Muscle of arm (tissue), 12 donors: Measurements from ENCODE around the gene EEF1AKMT3. TPM values are rescaled to one million over a fixed set of nuclear protein-coding genes. Genes with fewer than 3 reads are reported as not detected.
"Not testable (repeated sequence)": the region's sequence is repeated elsewhere in the genome, so short reads cannot be mapped to it uniquely, and the experiment has no call there.

Source experiments
- DNase-seq: peaks from one replicate; pipeline ENCODE4 v3.0.0-alpha.2; 2013
- polyA plus RNA-seq, 12 donors: library from polyadenylated mRNA; unstranded; fragments of 120-200 nt; gene quantifications; one replicate each; pipeline ENCODE4 v1.2.1, GENCODE V29; 2013; ENCODE audit not compliant: insufficient read length in 12 of 12

The EEF1AKMT3 gene
- polyA plus RNA-seq, 12 donors = 5.5 to 13.3 (median 7.6) TPM; not detected in 1

- no peak for DNase-seq
Measured at GRCh38 chr12:57816001-57816854, 43.8 kb downstream of the EEF1AKMT3 start.

- no peak for DNase-seq
Measured at GRCh38 chr12:57816855-57817151, 44.4 kb downstream of the EEF1AKMT3 start.

DNA sequence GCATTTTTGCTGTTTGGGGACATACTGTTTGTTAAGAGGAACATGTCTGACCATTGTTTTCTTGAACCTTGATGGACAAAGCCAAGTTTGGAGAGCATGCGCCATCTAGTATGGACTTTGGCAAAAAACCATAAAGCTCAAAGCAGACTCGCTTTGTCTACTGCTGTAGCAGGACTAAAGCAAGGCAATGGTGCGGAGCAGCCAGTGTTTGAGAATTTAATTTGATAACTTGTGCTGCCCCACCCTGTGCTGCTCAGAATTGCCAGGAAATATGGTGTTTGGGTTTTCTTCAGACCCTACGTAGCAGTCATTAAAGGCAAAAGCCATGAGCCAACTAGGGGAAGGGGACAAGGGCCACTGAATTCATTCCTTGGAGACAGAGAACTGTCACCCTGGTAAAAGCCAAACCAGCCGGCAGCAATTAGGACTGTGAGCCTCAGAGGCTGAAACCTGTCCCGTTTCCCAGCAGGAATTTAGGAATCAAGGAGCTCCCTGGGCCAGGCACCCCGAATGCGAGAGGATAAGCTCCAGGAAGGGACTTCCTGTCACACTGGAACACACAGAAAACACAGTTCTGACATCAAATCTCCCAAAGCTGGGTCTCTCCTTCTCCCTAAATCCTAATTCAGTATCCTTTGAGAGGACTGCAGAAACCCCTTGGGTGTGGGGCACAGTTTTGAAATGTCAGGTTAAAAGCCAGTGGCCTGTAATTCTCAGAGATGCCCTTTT is 45.0 kb downstream of the EEF1AKMT3 start:
- no peak for DNase-seq

DNA sequence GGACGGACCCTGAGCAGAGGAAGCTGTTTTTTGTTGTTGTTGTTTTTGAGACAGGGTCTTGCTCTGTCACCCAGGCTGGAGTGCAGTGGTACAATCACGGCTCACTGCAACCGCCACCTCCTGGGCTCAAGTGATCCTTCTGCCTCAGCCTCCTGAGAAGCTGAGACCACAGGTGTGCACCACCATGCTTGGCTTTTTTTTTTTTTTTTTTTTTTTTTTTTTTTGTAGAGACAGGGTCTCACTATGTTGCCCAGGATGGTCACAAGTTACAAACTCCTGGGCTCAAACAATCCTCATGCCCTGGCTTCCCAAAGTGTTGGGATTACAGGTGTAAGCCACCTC is 45.5 kb downstream of the EEF1AKMT3 start:
- not testable (repeated sequence) for DNase-seq

- not testable (repeated sequence) for DNase-seq
Measured at GRCh38 chr12:57820119-57820518, 47.7 kb downstream of the EEF1AKMT3 start.

- not testable (repeated sequence) for DNase-seq
Measured at GRCh38 chr12:57821015-57821414, 48.6 kb downstream of the EEF1AKMT3 start.

- DNase-seq = no peak
Measured at GRCh38 chr12:57821474-57822214, 49.2 kb downstream of the EEF1AKMT3 start.

DNA sequence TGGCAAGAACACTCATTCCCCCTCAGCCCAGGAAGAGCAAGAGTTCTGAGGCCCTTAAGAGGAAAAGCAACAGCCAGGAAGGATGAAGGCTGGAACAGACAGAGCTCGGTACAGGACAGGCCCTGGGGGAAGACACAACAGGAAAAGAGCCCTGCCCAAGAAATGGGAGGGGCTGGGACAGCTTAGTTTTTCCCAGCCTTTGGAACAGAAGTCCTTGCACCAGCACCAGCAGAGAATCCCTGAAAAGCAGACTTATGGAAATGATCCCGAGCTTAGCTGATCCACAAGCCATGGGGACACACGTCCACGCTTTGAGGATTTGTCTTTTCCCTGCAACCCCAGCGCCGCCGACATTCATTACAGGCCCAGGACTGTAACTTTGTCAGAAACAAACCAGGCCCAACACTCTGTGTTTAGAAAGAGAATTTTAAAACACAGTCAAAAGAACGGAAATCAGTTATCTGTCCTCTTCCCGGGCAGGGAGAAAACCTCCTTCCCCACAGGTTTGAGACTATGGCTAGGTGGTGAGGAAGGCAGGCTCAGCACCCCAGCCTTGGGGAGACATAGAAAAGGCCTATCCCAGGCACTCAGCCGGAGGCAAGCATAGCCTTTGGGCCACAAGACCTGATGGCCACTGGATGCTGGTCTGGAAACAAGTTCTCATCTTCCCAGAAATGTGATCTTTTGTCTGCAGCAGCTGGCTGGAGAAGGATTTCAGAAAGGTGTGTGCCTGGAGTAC is 50.1 kb downstream of the EEF1AKMT3 start:
- DNase-seq = no peak

DNA sequence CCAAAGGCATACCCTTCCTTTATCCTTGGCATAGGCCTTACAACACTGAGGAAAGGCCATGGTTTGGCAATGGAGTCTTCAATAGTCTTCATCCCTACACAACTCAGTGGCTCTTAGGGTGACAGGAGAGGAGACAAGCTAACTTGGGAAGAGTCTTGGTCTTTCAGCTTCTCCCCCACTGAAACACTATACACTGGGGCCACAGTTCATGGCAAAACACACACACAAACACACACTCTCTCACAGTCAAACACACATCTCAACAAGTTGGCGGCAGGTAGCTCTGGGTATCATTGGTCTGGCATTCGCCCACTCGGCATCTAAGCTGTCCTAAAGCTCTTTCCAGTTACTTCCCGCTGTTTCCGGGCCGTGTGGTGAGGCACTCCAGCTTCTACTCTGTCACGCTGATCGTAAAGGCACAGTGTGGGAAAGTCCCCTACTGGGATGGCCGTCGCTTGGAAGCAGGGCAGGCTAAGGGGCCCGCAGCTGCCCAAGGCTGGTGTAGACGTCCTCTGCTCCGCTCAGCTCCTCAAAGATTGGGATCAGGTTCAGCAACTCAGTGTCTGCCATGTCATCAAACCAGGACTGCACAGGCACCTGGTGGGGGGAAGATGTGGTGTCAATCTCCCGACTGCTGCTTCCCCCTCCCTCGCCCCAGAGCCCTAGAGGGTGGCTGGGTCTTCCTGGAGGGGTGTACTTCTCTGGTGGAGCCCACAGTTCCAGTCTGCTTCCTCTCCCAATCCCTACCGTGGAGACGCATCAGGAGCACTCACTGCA is 50.9 kb downstream of the EEF1AKMT3 start:
- DNase-seq = no peak

DNA sequence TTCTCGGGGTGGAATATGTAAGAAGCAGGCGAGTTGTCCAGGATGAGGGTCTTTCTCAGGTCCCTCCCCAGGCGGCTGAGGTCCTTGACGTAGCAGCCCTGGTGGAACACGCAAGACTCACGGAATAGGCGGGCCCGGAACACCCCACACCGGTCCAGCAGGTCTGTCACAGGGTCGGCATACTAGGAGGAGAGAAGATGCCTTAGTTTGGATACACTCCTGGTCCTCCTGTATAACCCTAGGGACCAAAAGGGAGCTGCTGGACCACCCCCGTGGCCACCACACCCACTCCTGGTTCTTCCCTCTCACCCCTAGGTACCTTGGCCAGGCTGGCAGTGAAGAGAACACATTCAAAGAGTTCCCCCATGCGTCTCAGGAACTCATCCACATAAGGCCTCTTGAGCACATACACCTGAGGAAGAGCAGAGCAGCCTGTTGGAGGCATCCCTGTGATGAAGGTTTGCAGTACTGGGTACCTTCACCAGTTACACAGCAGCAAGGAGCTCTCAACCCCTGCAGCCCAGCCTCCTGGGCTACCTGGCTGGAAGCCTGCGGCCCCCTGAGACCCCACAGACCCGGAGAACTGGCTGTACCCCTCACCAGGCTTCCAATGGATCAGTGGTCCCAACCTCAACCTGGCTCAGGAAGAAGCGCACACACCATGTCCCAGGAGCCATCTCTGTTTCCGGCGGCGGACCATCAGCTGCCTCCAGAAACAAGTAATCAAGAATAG is 51.7 kb downstream of the EEF1AKMT3 start:
- no peak for DNase-seq

GRCh38 chr12:57825451-57825850 is 53.0 kb downstream of the EEF1AKMT3 start:
- no peak for DNase-seq

DNA sequence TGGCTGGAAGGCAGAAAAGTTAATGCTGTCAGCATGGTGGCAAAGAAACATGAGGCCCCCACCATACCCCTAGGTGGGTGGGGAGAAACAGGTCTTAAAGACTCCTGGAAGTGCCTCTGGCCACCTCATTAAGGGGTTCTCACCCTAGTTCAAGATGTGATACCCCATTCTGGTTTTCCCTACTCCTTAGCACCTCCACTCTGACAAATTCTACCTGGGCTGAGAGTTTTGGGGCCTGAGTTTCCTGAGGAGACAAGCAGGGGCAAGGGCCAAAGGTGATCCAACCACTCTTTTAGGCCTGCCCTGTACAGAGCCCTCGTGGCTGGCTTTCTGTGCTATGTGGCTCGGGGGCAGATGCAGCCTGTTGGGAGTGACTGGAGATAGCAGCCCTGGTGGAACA is 54.0 kb downstream of the EEF1AKMT3 start:
- DNase-seq = no peak

DNA sequence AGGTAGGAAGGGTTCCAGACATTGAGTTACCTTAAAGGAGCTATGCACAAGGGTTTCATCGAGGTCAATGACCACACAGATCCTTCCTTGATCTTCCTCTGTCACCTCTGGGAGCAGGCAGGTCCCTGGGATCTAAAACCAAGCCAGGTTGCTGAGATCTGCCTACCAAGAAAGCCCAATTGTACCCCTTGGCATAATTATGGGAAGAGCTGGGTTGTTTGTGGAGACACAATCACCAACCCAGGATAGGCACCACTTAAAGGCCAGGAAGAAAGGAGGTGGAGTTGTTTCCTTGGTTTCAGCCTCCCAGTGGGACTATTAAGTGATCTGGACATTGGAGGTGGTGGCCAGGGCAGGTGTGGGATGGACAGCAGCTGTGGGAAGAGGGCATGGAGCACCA is 54.6 kb downstream of the EEF1AKMT3 start:
- no peak for DNase-seq

DNA sequence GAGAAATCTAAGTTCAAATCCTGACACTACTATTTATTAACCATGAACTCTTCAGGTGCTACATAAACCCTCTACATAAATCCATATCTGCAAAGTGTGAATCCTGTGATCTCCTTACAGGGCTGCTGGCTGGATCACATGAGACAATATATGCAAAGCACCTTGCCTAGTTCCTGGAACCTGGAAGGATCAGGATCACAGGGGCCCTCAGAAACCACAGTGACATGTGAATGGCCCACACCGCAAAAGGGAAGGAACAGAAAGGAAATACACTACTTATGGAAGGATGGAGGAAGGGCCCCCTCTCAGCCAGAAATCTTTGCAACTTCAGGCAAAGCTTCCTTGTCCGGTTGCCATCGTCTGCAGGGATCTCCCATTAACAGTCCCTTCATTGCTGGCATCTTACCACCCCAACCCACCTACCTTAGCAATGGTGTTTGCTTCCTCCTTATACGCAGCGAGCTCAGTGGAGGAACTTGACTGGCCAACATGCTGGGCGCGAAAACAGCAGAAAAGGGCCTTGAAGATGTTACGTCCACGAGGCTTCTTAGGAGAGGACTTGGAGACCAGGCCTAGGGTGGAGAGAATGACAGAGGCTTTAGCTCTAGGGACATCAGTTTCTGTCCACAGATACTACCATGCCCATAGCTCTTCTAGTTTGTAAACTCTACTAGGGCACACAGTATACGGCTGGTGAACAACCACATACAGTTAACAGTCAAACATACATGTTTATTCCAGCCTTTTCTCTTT is 56.8 kb downstream of the EEF1AKMT3 start:
- no peak for DNase-seq

DNA sequence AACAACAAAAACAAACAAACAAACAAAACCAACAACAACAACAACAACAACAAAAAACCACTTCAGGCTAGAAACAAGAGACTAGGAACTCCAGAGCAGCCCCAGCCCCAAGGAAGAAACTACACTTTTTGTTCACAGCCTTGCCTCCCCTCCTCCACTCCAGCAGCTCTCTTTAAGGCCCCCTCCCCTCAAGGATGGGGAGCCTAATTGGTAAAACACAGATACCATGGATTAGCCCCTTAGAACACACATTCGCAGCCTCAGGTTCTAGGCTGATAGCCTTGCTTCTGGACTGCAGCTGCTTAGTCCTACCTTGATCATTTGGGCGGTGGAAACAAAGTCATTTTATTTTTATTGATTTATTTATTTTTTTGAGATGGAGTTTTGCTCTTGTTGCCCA is 58.0 kb downstream of the EEF1AKMT3 start:
- no peak for DNase-seq
